Measurements from ENCODE around the gene NDUFB11.

DNA sequence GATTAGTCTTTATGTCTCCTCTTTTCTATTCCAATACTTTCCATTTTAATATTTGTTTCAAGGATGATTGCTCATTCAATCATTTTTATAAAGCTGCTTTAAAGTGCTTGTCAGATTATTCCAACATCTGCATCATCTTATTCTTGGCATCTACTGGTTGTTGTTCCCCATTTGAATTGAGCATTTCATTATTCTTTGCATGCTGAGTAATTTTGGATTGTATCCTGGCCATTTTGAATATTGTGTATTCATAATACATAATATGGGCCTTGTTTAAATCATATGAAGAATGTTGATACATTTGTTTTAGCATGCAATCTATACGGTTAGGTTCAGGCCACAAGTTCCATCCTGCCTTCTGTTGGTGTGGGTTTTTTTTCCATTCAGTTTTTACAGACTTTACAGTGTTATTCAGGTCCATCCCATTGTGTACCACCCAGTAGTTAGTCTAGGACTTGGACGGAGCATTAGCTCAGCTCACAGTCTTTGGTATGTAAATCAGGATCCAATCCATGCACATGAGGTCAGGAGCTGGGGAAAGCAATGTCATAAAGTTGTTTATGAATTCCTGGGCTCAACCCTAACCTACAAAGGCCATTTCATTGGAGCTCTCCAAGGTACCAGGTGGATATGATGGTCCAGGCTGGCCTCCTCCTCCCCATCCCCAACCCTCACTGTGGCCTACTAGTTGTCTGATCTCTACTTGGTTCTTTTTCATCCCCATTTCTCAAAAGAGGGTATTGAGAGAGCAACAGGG lies 46.0 kb downstream of the NDUFB11 start:
- TF ChIP-seq FOXM1 (IDR thresholded peaks at IDR 0.05; ENCODE audit: borderline replicate concordance, low read depth) (no peak), TCF12 (IDR thresholded peaks at IDR 0.05; ENCODE audit: low read depth) (no peak), TAF1 (IDR thresholded peaks at IDR 0.05; ENCODE audit: low read depth) (no peak), NFIC (IDR thresholded peaks at IDR 0.05) (no peak), TEAD4 (IDR thresholded peaks at IDR 0.05) (no peak), EGR1 (IDR thresholded peaks at IDR 0.05) (no peak), CEBPB (IDR thresholded peaks at IDR 0.05) (no peak), RAD21 (IDR thresholded peaks at IDR 0.05; ENCODE audit: low read depth) (no peak)
- TF ChIP-seq, protein P1, sequence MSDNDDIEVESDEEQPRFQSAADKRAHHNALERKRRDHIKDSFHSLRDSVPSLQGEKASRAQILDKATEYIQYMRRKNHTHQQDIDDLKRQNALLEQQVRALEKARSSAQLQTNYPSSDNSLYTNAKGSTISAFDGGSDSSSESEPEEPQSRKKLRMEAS (IDR thresholded peaks at IDR 0.05), result no peak

All from Ishikawa (cell line).